ENCODE data around the gene MLLT3. TPM values are rescaled to one million over a fixed set of nuclear protein-coding genes. Genes with fewer than 3 reads are reported as not detected.

The MLLT3 gene
- total RNA-seq, 1 donor from 2014 or later = 17.5 TPM

- no peak overlapping the region for H3K27ac ChIP-seq (replicated peaks)
- no peaks in the 10 kb centered on the region for H3K9me3 ChIP-seq (replicated peaks)
- intact Hi-C loops (cut with micrococcal nuclease) = no loop called here
- H3K36me3 ChIP-seq = no peaks in the 10 kb centered on the region
- TF ChIP-seq CTCF (IDR thresholded peaks at IDR 0.05; ENCODE audit: borderline replicate concordance) = no peak
- no peak for DNase-seq
- no peaks in the 10 kb centered on the region for H3K4me1 ChIP-seq
- no peaks in the 10 kb centered on the region for H3K27me3 ChIP-seq (ENCODE audit: low read depth)
- H3K4me3 ChIP-seq = no peak overlapping the region
Measured at GRCh38 chr9:20309124-20309523, 313.2 kb downstream of the MLLT3 start.

- Histone ChIP-seq H3K9me3 (replicated peaks) (no peaks in the 10 kb centered on the region), H3K4me1 (no peaks in the 10 kb centered on the region), H3K27ac (replicated peaks) (no peak overlapping the region), H3K4me3 (no peak overlapping the region), H3K36me3 (no peaks in the 10 kb centered on the region), H3K27me3 (ENCODE audit: low read depth) (no peaks in the 10 kb centered on the region)
- intact Hi-C loops (cut with micrococcal nuclease) = no loop called here
- DNase-seq = no peak
- TF ChIP-seq CTCF (IDR thresholded peaks at IDR 0.05; ENCODE audit: borderline replicate concordance) = no peak
Measured at GRCh38 chr9:20307621-20308020, 314.7 kb downstream of the MLLT3 start.

- Histone ChIP-seq H3K27ac (replicated peaks) (no peak overlapping the region), H3K36me3 (no peaks in the 10 kb centered on the region), H3K4me1 (peaks cover 8% of the 10 kb centered on the region), H3K4me3 (no peak overlapping the region), H3K9me3 (replicated peaks) (no peaks in the 10 kb centered on the region), H3K27me3 (ENCODE audit: low read depth) (no peaks in the 10 kb centered on the region)
- DNase-seq = no peak
- TF ChIP-seq CTCF (IDR thresholded peaks at IDR 0.05; ENCODE audit: borderline replicate concordance) = no peak
- intact Hi-C loops (cut with micrococcal nuclease) = no loop called here
Measured at GRCh38 chr9:20305452-20305851, 316.8 kb downstream of the MLLT3 start.

GRCh38 chr9:20303996-20304395 is 318.3 kb downstream of the MLLT3 start:
- Histone ChIP-seq H3K9me3 (replicated peaks) (no peaks in the 10 kb centered on the region), H3K4me3 (no peak overlapping the region), H3K27me3 (ENCODE audit: low read depth) (no peaks in the 10 kb centered on the region), H3K4me1 (peaks cover 15% of the 10 kb centered on the region), H3K36me3 (no peaks in the 10 kb centered on the region), H3K27ac (replicated peaks) (no peak overlapping the region)
- no peak for DNase-seq
- intact Hi-C loops (cut with micrococcal nuclease) = no loop called here
- no peak for TF ChIP-seq CTCF (IDR thresholded peaks at IDR 0.05; ENCODE audit: borderline replicate concordance)

GRCh38 chr9:20303066-20303465 is 319.2 kb downstream of the MLLT3 start:
- H3K9me3 ChIP-seq (replicated peaks) = no peaks in the 10 kb centered on the region
- intact Hi-C loops (cut with micrococcal nuclease) = no loop called here
- DNase-seq = no peak
- H3K27me3 ChIP-seq (ENCODE audit: low read depth) = no peaks in the 10 kb centered on the region
- H3K4me1 ChIP-seq = peaks cover 15% of the 10 kb centered on the region
- no peak overlapping the region for H3K27ac ChIP-seq (replicated peaks)
- no peak for TF ChIP-seq CTCF (IDR thresholded peaks at IDR 0.05; ENCODE audit: borderline replicate concordance)
- H3K36me3 ChIP-seq = no peaks in the 10 kb centered on the region
- H3K4me3 ChIP-seq = no peak overlapping the region

GRCh38 chr9:20302197-20302596 is 320.1 kb downstream of the MLLT3 start:
- DNase-seq = no peak
- Histone ChIP-seq H3K9me3 (replicated peaks) (no peaks in the 10 kb centered on the region), H3K4me3 (no peak overlapping the region), H3K4me1 (peaks cover 15% of the 10 kb centered on the region), H3K27ac (replicated peaks) (no peak overlapping the region), H3K36me3 (no peaks in the 10 kb centered on the region), H3K27me3 (ENCODE audit: low read depth) (no peaks in the 10 kb centered on the region)
- no peak for TF ChIP-seq CTCF (IDR thresholded peaks at IDR 0.05; ENCODE audit: borderline replicate concordance)
- intact Hi-C loops (cut with micrococcal nuclease) = no loop called here
